HG02943 (cell line): ENCODE measurements around the gene ZNF625.

ENCODE experiments used
- ATAC-seq: cut with Tn5 transposase; IDR thresholded peaks from one replicate; pipeline ENCODE4 v1.9.1; 2021; ENCODE audit warnings: mild to moderate bottlenecking, low read depth, moderate library complexity; ENCODE audit not compliant: unreplicated experiment

Gene ZNF625

GRCh38 chr19:12156223-12157058, at the start of gene ZNF625:
Gene ZNF625, minus strand, starts transcription at chr19:12156734. Its CDS starts 176 bp downstream, at chr19:12156558.
- peak; percentile 71 for ATAC-seq

GRCh38 chr19:12205296-12205695, 48.8 kb upstream of the ZNF625 start:
- ATAC-seq = no peak

- no peak for ATAC-seq
Observed at GRCh38 chr19:12202250-12202649, 45.7 kb upstream of the ZNF625 start.

- ATAC-seq = no peak
Observed at GRCh38 chr19:12199757-12200419, 43.4 kb upstream of the ZNF625 start.

GRCh38 chr19:12198136-12198535, 41.6 kb upstream of the ZNF625 start:
- no peak for ATAC-seq

GRCh38 chr19:12194827-12195731, 38.5 kb upstream of the ZNF625 start:
- ATAC-seq = no peak

- no peak for ATAC-seq
Observed at GRCh38 chr19:12187625-12188024, 31.1 kb upstream of the ZNF625 start.

GRCh38 chr19:12180377-12180776, 23.8 kb upstream of the ZNF625 start:
- no peak for ATAC-seq

- no peak for ATAC-seq
Observed at GRCh38 chr19:12166626-12167025, 10.1 kb upstream of the ZNF625 start.

- no peak for ATAC-seq
Observed at GRCh38 chr19:12163826-12164225, 7.3 kb upstream of the ZNF625 start.

GRCh38 chr19:12162882-12163806, 6.6 kb upstream of the ZNF625 start, which contains the start of gene ZNF136:
Gene ZNF136, plus strand, starts transcription at chr19:12163096. Its CDS starts 108 bp downstream, at chr19:12163204.
- peak; percentile 95 for ATAC-seq

GRCh38 chr19:12162513-12162881, 6.0 kb upstream of the ZNF625 start:
- no peak for ATAC-seq

- no peak for ATAC-seq
Observed at GRCh38 chr19:12159773-12160414, 3.4 kb upstream of the ZNF625 start.

GRCh38 chr19:12155324-12155860, 1.1 kb downstream of the ZNF625 start:
- ATAC-seq = no peak

- no peak for ATAC-seq
Observed at GRCh38 chr19:12145348-12145747, 11.2 kb downstream of the ZNF625 start.

GRCh38 chr19:12141405-12141736, 15.2 kb downstream of the ZNF625 start:
- no peak for ATAC-seq

- peak; percentile 14 for ATAC-seq
Observed at GRCh38 chr19:12140545-12141404, 15.8 kb downstream of the ZNF625 start.

- ATAC-seq = peak; percentile 89
Observed at GRCh38 chr19:12139885-12140544, 16.5 kb downstream of the ZNF625 start, which contains the start of gene ZNF20. Gene ZNF20, minus strand, starts transcription at chr19:12140350. Its CDS starts 168 bp downstream, at chr19:12140182.
